ENCODE results near the gene SSTR5. TPM values are rescaled to one million over a fixed set of nuclear protein-coding genes. Genes with fewer than 3 reads are reported as not detected.

The SSTR5 gene
- total and polyA plus RNA-seq, 2 of the 4 experiments (the other 2 are of a cell fraction): not detected

DNA sequence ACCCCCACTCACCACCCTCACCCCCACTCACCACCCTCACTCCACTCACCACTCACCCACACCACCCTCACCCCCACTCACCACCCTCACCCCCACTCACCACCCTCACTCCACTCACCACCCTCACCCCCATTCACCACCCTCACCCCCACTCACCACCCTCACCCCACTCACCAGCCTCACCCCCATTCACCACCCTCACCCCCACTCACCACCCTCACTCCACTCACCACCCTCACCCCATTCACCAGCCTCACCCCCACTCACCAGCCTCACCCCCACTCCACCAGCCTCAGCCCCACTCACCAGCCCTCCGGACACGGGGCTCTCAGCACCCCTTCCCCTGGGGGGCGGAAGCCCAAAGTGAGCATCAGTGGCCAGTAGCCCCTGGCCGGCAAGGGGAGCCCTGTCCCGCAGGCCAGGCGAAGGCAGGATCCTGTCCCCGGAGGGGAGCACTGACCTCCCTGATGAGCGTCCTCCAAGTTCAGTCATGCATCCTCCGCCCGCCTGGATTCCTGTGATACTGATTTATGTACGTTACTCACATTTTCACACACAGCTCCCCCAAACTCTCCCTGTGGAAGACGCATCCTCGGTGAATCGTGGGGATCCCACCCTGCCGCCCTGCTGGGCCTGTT is 41.5 kb downstream of the SSTR5 start:
- TF ChIP-seq CHD1 (IDR thresholded peaks at IDR 0.05; ENCODE audit: low read depth, low read length): no peak
- no peak for TF ChIP-seq MXI1 (IDR thresholded peaks at IDR 0.05; ENCODE audit: borderline replicate concordance, low read depth, low read length)
- TF ChIP-seq NFE2L2 (IDR thresholded peaks at IDR 0.05; ENCODE audit: low read depth, low read length): no peak
- TF ChIP-seq RFX5 (IDR thresholded peaks at IDR 0.05; ENCODE audit: low read depth, low read length): no peak
- TF ChIP-seq FOS (IDR thresholded peaks at IDR 0.05; ENCODE audit: low read depth, low read length): no peak
- TF ChIP-seq ELK1 (IDR thresholded peaks at IDR 0.05; ENCODE audit: borderline replicate concordance, low read depth, low read length): no peak
- TF ChIP-seq MAFK (IDR thresholded peaks at IDR 0.05; ENCODE audit: low read depth, low read length): no peak
- no peak for TF ChIP-seq SMC3 (IDR thresholded peaks at IDR 0.05; ENCODE audit: low read depth, low read length)
- TF ChIP-seq, protein P1, sequence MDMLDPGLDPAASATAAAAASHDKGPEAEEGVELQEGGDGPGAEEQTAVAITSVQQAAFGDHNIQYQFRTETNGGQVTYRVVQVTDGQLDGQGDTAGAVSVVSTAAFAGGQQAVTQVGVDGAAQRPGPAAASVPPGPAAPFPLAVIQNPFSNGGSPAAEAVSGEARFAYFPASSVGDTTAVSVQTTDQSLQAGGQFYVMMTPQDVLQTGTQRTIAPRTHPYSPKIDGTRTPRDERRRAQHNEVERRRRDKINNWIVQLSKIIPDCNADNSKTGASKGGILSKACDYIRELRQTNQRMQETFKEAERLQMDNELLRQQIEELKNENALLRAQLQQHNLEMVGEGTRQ (IDR thresholded peaks at IDR 0.05; ENCODE audit: low read depth, low read length): no peak
- no peak for TF ChIP-seq RCOR1 (IDR thresholded peaks at IDR 0.05; ENCODE audit: insufficient replicate concordance, low read length)
- no peak for TF ChIP-seq RAD21 (IDR thresholded peaks at IDR 0.05; ENCODE audit: low read length)
- dilution Hi-C loops (cut with HindIII; ENCODE audit: low sequenced_read_pairs, unreplicated experiment): no loop called here
- no TSS peak for BruUV-seq (replicated peaks)
- DNase-seq: no peak
- Histone ChIP-seq H2AK9ac (replicated peaks; ENCODE audit: low read depth, low read length, poor library complexity) (no peak overlapping the region), H3K27ac (ENCODE audit: insufficient read depth, low read length) (no peak overlapping the region), H3K4me1 (ENCODE audit: control insufficient read depth, insufficient read depth, low read length) (no peaks in the 10 kb centered on the region), H3K14ac (replicated peaks; ENCODE audit: low read depth, low read length) (no peak overlapping the region), H3K56ac (ENCODE audit: extremely low read depth, insufficient read depth, low read length) (no peak overlapping the region), H3K4me3 (ENCODE audit: insufficient read depth, low read depth, low read length) (no peak overlapping the region), H4K91ac (ENCODE audit: insufficient read depth, low read depth, low read length) (no peak overlapping the region), H3K4me2 (ENCODE audit: low read depth, low read length) (no peak overlapping the region), H3K9ac (ENCODE audit: low read depth, low read length) (no peak overlapping the region), H2BK120ac (ENCODE audit: low read depth, low read length) (no peak overlapping the region), H2BK20ac (ENCODE audit: low read depth, low read length) (no peak overlapping the region), H2AFZ (replicated peaks; ENCODE audit: low read length, poor library complexity) (no peak overlapping the region), H3K23ac (ENCODE audit: low read depth, low read length) (no peak overlapping the region), H3K36me3 (ENCODE audit: control insufficient read depth, insufficient read depth, low read length) (no peaks in the 10 kb centered on the region), H2BK5ac (ENCODE audit: low read depth, low read length, poor library complexity, severe bottlenecking) (no peak overlapping the region), H2AK5ac (ENCODE audit: low read depth, low read length) (no peak overlapping the region), H3K9me3 (ENCODE audit: control insufficient read depth, insufficient read depth, low read length) (no peaks in the 10 kb centered on the region), H3K27me3 (ENCODE audit: control insufficient read depth, insufficient read depth, low read length) (peaks cover 45% of the 10 kb centered on the region), H4K5ac (ENCODE audit: low read depth, low read length) (no peak overlapping the region), H3K79me1 (ENCODE audit: low read depth in 1 of 2, low read length in 2 of 2) (no peaks in the 10 kb centered on the region), H4K20me1 (ENCODE audit: insufficient read depth, low read length) (no peaks in the 10 kb centered on the region), H2BK15ac (ENCODE audit: low read depth, low read length) (no peak overlapping the region), H4K8ac (ENCODE audit: low read depth in 2 of 2, low read length in 2 of 2) (no peak overlapping the region), H3K18ac (ENCODE audit: low read depth, low read length) (no peak overlapping the region), H3K4ac (ENCODE audit: low read depth, low read length) (no peak overlapping the region), H3K9me1 (ENCODE audit: insufficient read depth, low read length) (no peaks in the 10 kb centered on the region)
- ChIA-PET POLR2A (ENCODE audit: unreplicated experiment) (no interaction called here), CTCF (no interaction called here)
- no peak for ATAC-seq (ENCODE audit: low read depth)
- in situ Hi-C loops (cut with MboI; ENCODE audit: low sequenced_read_pairs): loop anchor here (5.0 kb wide), 1 partner anchor 83 kb away; no protein-coding TSS in a partner anchor
- intact Hi-C loops (cut with micrococcal nuclease): no loop called here
- 80% methylated on average over 3 of the region's 15 CpGs; no CpG with 5 or more reads in 1 of the 2 experiments for WGBS, 2 experiments (ENCODE audit: extremely low coverage in 2 of 2, insufficient read length in 1 of 2)

Data from IMR-90 (cell line).